ENCODE results near the gene SP110. TPM values are rescaled to one million over a fixed set of nuclear protein-coding genes. Genes with fewer than 3 reads are reported as not detected.
"Not testable (repeated sequence)": the region's sequence is repeated elsewhere in the genome, so short reads cannot be mapped to it uniquely, and the experiment has no call there.

SP110 gene
- total RNA-seq, 2 donors from 2014 or later = 0.49 to 1.2 TPM

DNA sequence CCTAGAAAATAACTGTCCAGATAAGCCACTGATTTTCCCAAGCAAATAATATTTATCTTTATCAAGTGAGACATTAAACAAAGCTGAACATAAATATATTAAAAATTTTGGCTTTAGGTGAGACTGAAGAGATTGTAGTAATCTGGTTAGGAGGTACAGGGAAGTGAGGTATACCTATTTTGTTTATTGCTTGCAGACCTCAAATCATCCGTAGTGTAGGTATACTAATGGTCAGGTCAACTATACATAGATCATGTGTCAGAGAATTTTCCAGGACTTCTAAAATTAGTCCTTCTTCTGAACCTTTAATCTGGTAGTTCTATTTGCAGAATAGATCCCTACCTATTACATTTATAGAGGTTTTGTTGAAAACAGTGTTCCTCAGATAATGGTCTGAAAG, 47.3 kb upstream of the SP110 start:
- TF ChIP-seq, protein P1, sequence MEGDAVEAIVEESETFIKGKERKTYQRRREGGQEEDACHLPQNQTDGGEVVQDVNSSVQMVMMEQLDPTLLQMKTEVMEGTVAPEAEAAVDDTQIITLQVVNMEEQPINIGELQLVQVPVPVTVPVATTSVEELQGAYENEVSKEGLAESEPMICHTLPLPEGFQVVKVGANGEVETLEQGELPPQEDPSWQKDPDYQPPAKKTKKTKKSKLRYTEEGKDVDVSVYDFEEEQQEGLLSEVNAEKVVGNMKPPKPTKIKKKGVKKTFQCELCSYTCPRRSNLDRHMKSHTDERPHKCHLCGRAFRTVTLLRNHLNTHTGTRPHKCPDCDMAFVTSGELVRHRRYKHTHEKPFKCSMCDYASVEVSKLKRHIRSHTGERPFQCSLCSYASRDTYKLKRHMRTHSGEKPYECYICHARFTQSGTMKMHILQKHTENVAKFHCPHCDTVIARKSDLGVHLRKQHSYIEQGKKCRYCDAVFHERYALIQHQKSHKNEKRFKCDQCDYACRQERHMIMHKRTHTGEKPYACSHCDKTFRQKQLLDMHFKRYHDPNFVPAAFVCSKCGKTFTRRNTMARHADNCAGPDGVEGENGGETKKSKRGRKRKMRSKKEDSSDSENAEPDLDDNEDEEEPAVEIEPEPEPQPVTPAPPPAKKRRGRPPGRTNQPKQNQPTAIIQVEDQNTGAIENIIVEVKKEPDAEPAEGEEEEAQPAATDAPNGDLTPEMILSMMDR (conservative IDR thresholded peaks at IDR 0.05) = no peak
- H3K9me3 ChIP-seq (ENCODE audit: control insufficient read depth, low read length) = no peaks in the 10 kb centered on the region
- peaks cover 4% of the 10 kb centered on the region for H3K9me3 Mint-ChIP-seq
- no peak overlapping the region for H3K4me3 ChIP-seq (ENCODE audit: low read length)
- peaks cover 17% of the 10 kb centered on the region for H3K4me1 Mint-ChIP-seq
- no peaks in the 10 kb centered on the region for H3K4me1 ChIP-seq (ENCODE audit: control insufficient read depth, insufficient read depth, low read length)
- no peak overlapping the region for H3K27ac ChIP-seq (ENCODE audit: low read depth, low read length)
- no peaks in the 10 kb centered on the region for H3K27me3 ChIP-seq (ENCODE audit: control insufficient read depth, insufficient read depth, low read length, poor library complexity, severe bottlenecking)
- no peaks in the 10 kb centered on the region for H3K36me3 Mint-ChIP-seq (ENCODE audit: low read depth)
- no peak for DNase-seq
- H3K27me3 Mint-ChIP-seq (ENCODE audit: insufficient read depth) = no peaks in the 10 kb centered on the region
- 100% methylated on average over 1 of the region's 1 CpG for WGBS, 2 experiments (ENCODE audit: insufficient coverage in 1 of 2, insufficient read length in 1 of 2)
- no peak overlapping the region for H3K27ac Mint-ChIP-seq
- H3K36me3 ChIP-seq (ENCODE audit: control insufficient read depth, insufficient read depth, low read length) = no peaks in the 10 kb centered on the region
- H3K4me3 Mint-ChIP-seq = no peak overlapping the region
- no peak overlapping the region for H3K9ac ChIP-seq (ENCODE audit: extremely low read depth, low read length, poor library complexity, severe bottlenecking)

DNA sequence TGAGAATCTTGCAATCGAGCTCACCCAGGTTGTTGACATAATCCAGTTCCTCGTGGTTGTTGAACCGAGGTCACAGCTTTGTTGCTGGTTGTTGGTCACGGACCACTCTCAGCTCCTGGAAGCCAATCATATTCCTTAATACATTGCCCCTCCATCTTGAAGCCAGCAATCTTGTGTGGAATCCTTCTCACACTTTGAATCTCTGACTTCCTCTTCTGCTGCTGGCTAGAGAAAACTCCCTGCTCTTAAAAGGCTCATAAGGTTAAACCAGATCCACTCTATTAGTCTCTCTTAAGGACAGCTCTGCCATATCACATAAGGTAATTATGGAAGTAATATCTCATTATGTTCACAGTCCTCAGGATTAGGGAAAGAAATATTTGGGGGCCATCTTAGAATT, 46.9 kb upstream of the SP110 start:
- Mint-ChIP-seq H3K4me3 (no peak overlapping the region), H3K36me3 (ENCODE audit: low read depth) (no peaks in the 10 kb centered on the region), H3K27me3 (ENCODE audit: insufficient read depth) (no peaks in the 10 kb centered on the region), H3K9me3 (no peaks in the 10 kb centered on the region), H3K27ac (no peak overlapping the region), H3K4me1 (peaks cover 17% of the 10 kb centered on the region)
- H3K27ac ChIP-seq (ENCODE audit: low read depth, low read length) = no peak overlapping the region
- no peak overlapping the region for H3K9ac ChIP-seq (ENCODE audit: extremely low read depth, low read length, poor library complexity, severe bottlenecking)
- no peak for DNase-seq
- TF ChIP-seq, protein P1 (conservative IDR thresholded peaks at IDR 0.05) = no peak
- H3K9me3 ChIP-seq (ENCODE audit: control insufficient read depth, low read length) = no peaks in the 10 kb centered on the region
- no peaks in the 10 kb centered on the region for H3K27me3 ChIP-seq (ENCODE audit: control insufficient read depth, insufficient read depth, low read length, poor library complexity, severe bottlenecking)
- no peaks in the 10 kb centered on the region for H3K36me3 ChIP-seq (ENCODE audit: control insufficient read depth, insufficient read depth, low read length)
- H3K4me3 ChIP-seq (ENCODE audit: low read length) = no peak overlapping the region
- 87 to 91% methylated on average over 4 of the region's 4 CpGs for WGBS, 2 experiments (ENCODE audit: insufficient coverage in 1 of 2, insufficient read length in 1 of 2)
- no peaks in the 10 kb centered on the region for H3K4me1 ChIP-seq (ENCODE audit: control insufficient read depth, insufficient read depth, low read length)

DNA sequence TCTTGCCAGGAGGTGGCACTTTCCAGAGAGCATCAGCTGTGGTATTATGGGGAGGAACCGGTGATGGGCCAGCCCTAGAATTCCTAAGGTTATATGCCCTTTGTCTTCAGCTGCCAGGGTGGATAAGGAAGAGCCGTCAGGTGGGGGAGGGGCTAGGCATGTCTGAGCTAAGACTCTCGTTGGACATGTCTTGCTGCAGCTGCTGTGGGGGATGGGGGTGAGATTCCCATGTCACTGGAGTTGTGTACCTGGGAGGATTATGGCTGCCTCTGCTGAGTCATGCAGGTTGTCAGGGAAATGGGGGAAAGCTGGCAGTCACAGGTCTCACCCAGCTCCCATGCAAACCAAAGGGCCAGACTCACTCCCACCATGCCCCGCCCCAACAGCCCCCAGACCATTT, 45.2 kb upstream of the SP110 start:
- peaks cover 17% of the 10 kb centered on the region for H3K4me1 Mint-ChIP-seq
- H3K4me3 Mint-ChIP-seq; H3K27me3 ChIP-seq (ENCODE audit: control insufficient read depth, insufficient read depth, low read length, poor library complexity, severe bottlenecking); H3K27ac ChIP-seq (ENCODE audit: low read depth, low read length); H3K9me3 ChIP-seq (ENCODE audit: control insufficient read depth, low read length); H3K4me3 ChIP-seq (ENCODE audit: low read length); H3K27me3 Mint-ChIP-seq (ENCODE audit: insufficient read depth); H3K36me3 ChIP-seq (ENCODE audit: control insufficient read depth, insufficient read depth, low read length); H3K4me1 ChIP-seq (ENCODE audit: control insufficient read depth, insufficient read depth, low read length); H3K9me3 Mint-ChIP-seq; H3K36me3 Mint-ChIP-seq (ENCODE audit: low read depth); H3K9ac ChIP-seq (ENCODE audit: extremely low read depth, low read length, poor library complexity, severe bottlenecking): not testable (repeated sequence)
- peak; percentile 67 for DNase-seq
- 70 to 83% methylated on average over 2 to 4 of the region's 4 CpGs for WGBS, 2 experiments (ENCODE audit: insufficient coverage in 1 of 2, insufficient read length in 1 of 2)
- H3K27ac Mint-ChIP-seq = peak overlapping the region; percentile 86

DNA sequence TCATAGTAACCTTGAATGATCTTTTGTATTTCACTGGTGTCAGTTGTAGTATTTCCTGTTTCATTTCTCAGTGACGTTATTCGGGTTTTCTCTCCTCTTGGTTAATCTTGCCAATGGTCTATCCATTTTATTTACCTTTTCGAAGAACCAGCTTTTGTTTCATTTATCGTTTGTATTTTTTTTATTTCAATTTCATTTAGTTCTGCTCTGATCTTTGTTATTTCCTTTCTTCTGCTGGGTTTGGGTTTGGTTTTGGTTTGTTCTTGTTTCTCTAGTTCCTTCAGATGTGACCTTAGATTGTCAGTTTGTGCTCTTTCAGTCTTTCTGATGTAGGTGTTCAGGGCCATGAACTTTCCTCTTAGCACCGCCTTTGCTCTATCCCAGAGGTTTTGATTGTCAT, 42.5 kb upstream of the SP110 start:
- Mint-ChIP-seq H3K9me3 (peaks cover 7% of the 10 kb centered on the region), H3K36me3 (ENCODE audit: low read depth) (no peaks in the 10 kb centered on the region), H3K27ac (no peak overlapping the region), H3K4me1 (peaks cover 17% of the 10 kb centered on the region), H3K4me3 (no peak overlapping the region), H3K27me3 (ENCODE audit: insufficient read depth) (no peaks in the 10 kb centered on the region)
- H3K4me3 ChIP-seq (ENCODE audit: low read length) = no peak overlapping the region
- no peaks in the 10 kb centered on the region for H3K9me3 ChIP-seq (ENCODE audit: control insufficient read depth, low read length)
- H3K27me3 ChIP-seq (ENCODE audit: control insufficient read depth, insufficient read depth, low read length, poor library complexity, severe bottlenecking) = no peaks in the 10 kb centered on the region
- no peaks in the 10 kb centered on the region for H3K4me1 ChIP-seq (ENCODE audit: control insufficient read depth, insufficient read depth, low read length)
- DNase-seq = no peak
- no peaks in the 10 kb centered on the region for H3K36me3 ChIP-seq (ENCODE audit: control insufficient read depth, insufficient read depth, low read length)
- H3K9ac ChIP-seq (ENCODE audit: extremely low read depth, low read length, poor library complexity, severe bottlenecking) = no peak overlapping the region
- TF ChIP-seq, protein P1 (conservative IDR thresholded peaks at IDR 0.05) = no peak
- WGBS, 2 experiments (ENCODE audit: insufficient coverage in 1 of 2, insufficient read length in 1 of 2) = 88 to 98% methylated on average over 3 to 5 of the region's 5 CpGs
- no peak overlapping the region for H3K27ac ChIP-seq (ENCODE audit: low read depth, low read length)
